ENCODE results near the gene KIDINS220.

Gene KIDINS220

DNA sequence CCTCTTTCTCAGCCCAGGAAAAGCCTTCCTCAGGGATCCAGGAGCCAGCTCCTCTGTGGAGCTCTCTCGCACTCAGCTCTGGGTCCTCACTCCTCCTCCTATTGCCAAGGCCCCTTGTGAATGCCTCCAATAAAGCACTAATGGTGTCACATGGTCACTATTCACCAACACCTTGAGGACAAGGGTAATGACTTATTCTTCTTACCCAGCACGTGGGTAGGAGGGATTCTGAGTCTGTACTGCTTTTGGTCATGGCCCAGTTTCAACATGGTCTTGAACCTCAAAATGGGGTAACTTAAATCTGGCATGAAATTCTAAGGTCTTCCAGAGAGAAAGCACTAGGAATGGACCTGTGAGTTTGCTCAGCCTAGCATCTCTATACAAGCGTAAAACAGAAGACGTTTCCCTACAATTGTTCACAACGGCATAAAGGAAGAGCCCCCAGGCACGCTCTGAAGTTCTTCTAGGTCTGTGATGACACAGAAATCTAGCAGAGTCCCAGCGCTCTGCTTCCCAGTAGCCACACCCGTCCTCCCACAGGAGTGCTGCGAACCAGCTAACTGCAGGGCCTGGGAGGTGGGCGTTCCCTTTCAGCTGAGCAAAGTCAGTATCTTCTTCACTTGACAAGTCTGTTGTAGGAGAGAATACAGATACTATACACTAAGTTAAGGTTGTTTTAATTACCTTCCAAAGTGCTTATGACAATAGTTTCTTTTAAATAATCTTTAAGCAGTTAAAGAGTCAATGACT, 14.6 kb upstream of the KIDINS220 start:
- DNase-seq (ENCODE audit: low read depth) = no peak

GRCh38 chr2:8850845-8851487, 13.6 kb upstream of the KIDINS220 start:
- DNase-seq (ENCODE audit: low read depth) = no peak

DNA sequence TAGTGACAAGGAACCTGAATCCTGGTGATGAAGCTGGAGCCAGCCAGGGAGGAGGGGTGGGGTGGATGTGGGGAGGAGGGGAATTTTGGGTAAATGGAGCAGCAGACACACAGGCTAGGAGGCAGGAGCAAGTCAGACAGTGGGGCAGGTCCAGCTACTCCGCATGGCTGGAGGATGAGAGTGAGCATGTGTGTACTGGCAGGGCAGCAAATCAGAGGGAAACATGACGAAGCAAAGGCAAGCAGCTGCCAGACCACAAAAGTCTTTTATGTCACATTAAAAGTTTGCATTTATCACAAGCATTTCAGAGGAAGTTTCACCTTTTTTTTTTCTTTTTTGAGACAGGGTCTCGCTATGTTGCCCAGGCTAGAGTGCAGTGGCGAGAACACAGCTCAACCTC, 11.9 kb upstream of the KIDINS220 start:
- no peak for DNase-seq (ENCODE audit: low read depth)

DNA sequence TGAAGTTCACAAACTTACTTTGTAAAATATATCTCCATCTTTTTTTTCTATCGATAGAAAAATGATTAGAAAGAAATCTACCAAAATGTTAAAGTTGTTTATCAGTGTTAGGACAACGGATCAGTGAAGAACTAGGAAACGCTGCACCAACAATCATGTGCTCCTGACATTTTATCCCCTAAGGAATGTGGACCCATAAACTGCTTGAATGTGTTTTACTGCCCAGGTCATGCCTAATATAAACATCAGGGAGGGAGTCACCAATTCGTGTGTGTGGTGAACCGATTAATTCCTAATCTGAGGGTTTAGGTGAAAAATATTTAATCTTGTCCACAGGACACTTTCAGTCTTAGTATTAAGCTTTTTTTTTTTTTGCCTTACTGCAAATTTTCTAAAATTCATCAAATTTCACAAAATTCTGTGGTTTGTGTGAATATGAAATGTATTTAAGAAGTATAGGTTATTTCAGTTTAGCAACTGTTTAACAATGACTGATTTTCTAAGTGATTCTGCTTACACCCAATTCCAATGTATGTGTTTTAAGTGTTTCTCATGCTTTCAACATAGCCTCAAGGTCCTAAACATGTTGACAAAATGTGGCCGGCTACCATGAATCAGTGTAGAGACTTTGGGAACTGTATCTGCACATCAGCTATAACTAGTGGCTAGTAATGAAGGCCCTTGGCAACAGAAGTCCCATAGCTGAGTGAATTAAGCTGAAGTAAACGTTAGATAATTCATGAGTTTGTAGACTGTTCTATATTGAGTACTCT, 11.1 kb upstream of the KIDINS220 start:
- no peak for DNase-seq (ENCODE audit: low read depth)

GRCh38 chr2:8847400-8847799, 10.0 kb upstream of the KIDINS220 start:
- DNase-seq (ENCODE audit: low read depth) = no peak

- no peak for DNase-seq (ENCODE audit: low read depth)
These were observed 4.5 kb upstream of the KIDINS220 start for GRCh38 chr2:8841932-8842331.

GRCh38 chr2:8840475-8841091, 3.2 kb upstream of the KIDINS220 start:
- DNase-seq (ENCODE audit: low read depth) = no peak

DNA sequence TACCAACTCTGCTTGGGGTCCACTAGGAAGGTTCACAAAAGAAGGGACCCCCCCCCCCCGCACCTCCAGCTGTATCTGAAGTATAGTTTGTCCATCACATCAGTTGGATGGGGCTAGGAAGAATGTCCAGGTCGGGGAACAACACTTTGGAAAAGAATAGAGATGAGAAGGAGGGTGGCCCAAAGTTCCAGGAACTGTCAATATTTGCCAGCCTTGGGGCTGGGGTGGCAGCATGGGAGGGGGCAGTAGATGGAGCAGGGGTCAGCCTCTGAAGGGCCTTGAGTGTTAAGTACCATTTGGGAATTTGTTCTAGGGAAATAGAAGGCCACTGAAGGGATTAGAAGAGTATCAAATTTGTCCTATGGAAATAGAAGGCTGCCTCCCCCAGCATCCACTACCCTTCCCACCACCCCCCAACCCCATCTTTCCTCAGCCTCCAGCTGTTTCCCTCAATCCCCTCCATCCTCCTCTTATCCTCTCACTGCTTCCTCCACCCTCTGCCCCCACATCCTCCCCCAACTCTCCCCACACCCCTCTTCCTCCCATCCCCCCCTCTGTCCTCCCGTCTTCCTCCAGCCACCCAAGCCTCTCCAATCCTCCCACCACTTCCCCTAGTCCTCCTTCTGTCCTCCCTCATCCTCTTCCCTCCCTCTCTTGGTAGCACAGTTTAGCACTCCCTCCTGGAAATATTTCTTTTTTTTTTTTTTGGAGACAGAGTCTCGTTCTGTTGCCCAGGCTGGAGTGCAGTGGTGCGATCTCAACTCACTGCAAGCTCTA, 2.0 kb upstream of the KIDINS220 start:
- no peak for DNase-seq (ENCODE audit: low read depth)

DNA sequence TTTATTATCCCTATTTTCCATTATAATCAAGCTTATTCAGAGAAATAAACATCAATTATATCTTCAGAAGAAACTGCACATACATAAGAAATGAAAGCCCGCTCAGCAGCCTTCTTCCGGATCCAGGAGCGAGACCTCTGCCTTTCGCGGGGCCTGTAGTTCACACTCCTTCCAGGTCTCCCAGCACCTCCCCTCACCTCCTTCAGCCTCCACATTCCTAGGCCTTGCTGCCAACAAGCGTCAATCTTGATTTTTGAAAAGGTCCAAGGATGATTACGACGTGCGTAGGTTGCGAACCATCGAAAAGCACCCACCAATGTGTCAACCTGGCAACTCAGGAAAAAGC, 355 bp upstream of the KIDINS220 start:
- no peak for DNase-seq (ENCODE audit: low read depth)

DNA sequence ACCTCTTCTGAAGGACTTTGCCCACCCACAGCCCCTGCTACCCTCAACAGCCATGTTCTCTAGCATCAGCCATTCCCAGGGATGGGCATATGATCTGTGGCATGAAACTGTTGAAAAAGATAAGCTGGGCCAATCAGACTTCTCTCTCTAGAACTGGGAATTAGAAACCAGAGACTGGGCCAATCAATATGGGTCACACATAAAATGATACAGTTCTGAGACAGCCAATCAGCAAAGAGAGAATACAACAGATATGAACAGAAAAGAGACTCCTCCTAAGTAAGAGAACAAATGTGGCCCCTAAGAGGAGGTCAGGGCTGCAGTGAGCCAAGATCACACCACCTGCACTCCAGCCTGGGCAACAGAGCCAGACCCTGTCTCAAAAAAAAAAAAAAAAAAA, 2.1 kb downstream of the KIDINS220 start:
- DNase-seq (ENCODE audit: low read depth) = no peak

GRCh38 chr2:8833853-8834252, 3.6 kb downstream of the KIDINS220 start:
- no peak for DNase-seq (ENCODE audit: low read depth)

DNA sequence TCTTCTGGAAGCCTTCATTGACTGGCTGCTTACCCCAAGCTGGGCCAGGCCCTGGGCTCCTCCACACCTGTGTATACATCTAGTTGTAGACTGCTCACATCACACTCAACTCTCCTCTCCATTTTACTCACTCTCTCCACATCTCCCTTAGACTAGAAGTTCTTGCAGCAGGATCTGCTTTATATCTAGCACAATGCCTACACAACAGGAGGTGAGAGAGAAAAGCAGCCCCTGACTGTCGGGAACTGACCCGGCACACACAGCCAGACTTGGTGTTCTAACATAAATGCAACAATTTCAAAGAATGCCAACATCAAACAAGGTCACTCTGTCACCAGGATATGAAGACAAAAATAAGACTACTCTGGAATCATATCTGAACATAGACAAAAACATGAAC, 5.9 kb downstream of the KIDINS220 start:
- DNase-seq (ENCODE audit: low read depth) = no peak

- DNase-seq (ENCODE audit: low read depth) = no peak
These were observed 9.7 kb downstream of the KIDINS220 start for GRCh38 chr2:8827729-8828128.

- no peak for DNase-seq (ENCODE audit: low read depth)
These were observed 15.2 kb downstream of the KIDINS220 start for GRCh38 chr2:8822218-8822617.

DNA sequence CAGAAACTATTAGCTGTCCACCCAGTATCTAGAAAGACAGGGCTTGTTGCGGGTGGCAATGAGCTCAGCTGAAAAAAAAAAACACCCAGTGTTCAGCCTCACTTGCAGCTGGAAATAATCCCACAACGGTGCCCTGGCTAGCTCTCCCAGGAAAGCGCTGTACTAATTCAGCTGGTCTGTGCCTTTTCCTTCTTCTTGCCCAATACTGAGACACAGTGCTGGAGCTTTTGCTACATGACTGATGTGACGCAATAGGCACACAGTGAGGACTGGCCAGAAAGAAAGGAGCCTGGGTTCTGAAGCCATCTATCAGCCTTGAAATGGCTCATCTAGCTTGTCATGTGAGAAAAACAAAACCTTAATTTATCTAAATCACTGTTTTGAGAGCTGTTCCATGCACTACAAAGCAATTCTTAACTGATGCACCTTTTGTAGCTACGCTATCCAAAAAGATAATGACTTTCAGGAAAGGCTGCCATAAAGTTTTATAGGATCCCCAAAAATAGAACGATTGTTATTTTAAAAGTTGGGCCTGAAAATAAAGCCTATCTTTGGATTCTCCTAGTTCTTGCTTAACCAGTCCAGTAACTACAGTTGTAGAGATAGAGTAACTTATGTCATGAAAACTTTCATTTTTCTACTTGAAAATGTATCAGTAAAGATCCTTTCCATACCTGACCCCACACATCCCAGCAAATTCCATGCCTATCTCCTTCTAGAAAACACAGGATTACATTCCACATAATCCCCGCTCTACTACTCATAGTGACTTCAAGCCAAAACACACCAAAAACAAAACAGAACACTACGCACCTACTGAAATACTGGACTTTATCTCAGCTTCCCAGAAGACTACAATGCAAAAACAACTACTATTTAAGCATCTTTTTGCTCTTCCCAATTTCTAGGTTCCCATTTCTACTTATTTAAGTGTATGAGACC, 15.9 kb downstream of the KIDINS220 start:
- no peak for DNase-seq (ENCODE audit: low read depth)

- no peak for DNase-seq (ENCODE audit: low read depth)
These were observed 17.5 kb downstream of the KIDINS220 start for GRCh38 chr2:8819948-8820347.

- no peak for DNase-seq (ENCODE audit: low read depth)
These were observed 18.2 kb downstream of the KIDINS220 start for GRCh38 chr2:8819194-8819593.

DNA sequence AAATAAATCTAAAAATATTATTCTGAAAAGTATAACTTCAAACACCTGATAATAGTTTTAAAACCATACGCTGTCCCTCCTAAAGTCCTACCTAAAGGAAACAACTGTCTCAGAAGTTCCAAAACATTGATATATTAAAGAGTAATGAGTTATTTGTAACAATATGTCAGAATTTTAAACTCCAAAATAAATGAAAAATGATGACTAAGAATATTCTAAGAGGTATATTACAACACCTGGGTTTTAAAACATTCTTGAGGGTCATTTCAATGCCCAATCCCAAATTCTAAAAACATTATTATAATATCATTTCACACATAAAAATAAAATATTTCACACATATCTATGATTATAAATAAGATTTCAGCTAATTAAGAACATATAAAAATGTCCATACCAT, 20.2 kb downstream of the KIDINS220 start:
- no peak for DNase-seq (ENCODE audit: low read depth)

DNA sequence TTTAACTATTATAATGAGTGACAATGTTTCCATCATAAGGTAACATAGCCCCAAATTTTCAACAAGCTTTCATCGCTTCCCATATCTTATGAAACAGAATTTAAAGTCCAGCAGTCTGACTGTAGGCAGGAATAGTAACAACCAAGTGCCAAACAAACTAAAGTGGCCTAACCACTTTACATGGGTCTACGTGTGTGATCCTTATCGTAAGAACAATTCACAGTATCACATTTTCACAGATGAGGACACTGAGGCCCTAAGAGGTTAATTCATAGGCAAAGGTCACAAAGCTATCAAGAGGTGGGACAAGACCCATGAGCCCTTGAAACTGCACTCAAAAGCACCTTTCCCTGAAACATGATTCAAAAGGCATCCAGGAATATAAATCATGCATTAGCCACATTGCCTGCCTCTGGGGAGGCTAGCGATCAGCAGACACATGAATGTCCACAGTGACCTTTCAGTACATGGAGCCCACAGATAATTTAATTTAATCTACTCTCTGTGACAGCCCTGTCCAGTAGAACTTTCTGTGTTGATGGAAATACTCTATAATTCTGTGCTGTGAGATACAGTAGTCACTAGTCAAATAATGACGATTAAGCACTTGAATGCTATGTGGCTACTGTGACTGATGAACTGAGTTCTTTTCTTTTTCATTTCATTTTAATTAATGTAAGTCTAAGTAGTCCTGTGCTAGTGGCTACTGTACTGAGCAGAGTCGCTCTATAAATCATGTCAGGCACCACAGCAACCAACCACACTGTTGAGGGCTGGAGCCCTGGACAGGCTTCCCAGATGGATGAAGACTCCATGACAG, 30.3 kb downstream of the KIDINS220 start:
- no peak for DNase-seq (ENCODE audit: low read depth)

Measured in activated T-helper 1 cell treated with Interleukin-2 at 50 U/mL for 16 hours (primary cell).